HG02852 (cell line): ENCODE results near the gene FIS1.

Experiments used
- ATAC-seq: cut with Tn5 transposase; IDR thresholded peaks from one replicate; pipeline ENCODE4 v1.9.1; 2021; ENCODE audit warnings: mild to moderate bottlenecking, moderate library complexity; ENCODE audit not compliant: unreplicated experiment

The FIS1 gene

DNA sequence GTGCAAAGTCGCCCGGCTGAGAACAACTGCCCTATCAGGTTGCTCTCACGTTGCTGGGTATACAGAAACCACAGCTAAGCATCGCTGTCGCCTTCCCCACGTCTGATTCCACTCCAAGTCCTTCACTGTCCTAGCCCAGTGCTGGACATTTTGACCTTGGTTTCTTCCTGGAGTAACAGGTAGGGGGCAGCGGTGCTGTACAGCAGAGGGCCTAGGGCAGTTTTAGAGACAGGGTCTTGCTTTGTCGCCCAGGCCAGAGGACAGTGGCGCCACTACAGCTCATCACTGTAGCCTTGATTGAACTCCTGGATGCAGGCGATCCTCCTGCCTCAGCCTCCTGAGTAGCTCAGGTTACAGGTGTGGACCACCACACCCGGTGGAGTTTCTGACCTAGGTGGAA, 9.8 kb downstream of the FIS1 start:
- no peak for ATAC-seq

DNA sequence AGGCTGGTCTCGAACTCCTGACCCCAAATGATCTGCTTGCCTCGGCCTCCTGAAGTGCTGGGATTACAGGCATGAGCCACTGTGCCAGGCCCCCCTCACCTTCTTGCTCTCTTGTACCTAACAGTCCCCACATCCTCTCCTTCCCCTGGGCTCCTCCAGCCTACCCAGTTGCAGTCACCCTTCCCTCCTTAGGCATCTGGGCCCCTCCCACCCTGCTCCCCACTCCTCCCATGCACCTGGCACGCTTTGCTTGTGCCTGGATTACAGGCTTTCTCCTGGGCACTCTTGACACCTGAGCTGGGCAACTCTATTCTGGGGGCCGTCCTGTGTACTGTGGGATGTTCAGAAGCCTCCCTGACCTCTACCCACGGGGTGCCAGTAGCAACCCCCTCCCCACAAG, 10.2 kb downstream of the FIS1 start:
- ATAC-seq, result no peak

DNA sequence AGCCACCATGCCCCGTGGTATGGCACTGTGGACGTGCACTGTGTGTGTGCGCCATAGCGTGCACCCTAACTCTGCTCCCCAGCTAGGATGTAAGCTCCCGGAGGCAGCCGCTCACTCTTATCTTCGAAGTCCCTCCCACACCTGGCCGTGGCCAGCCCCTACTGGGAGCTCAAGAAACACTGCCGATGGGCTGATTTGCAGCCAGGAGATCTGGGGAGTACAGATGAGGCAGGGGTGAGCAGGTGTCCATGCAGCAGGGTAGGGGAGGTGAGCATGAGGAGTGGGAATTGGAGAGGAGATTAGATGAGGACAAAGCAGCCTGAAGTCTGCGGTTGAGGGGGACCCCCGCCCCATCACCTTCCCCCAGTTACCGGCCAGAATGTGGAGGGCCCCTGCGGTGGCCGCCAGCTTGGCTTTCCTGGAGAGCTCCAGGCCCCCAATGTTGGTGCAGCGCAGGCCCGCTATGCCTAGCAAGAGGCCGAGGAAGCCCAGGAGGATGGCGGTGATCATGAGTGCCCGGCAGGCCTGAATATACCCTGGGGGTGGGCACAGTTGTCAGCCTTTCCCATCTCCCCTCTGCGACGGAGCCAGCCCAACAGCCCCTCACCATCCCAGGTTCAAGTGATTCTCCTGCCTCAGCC, 10.9 kb downstream of the FIS1 start:
- ATAC-seq, result no peak

DNA sequence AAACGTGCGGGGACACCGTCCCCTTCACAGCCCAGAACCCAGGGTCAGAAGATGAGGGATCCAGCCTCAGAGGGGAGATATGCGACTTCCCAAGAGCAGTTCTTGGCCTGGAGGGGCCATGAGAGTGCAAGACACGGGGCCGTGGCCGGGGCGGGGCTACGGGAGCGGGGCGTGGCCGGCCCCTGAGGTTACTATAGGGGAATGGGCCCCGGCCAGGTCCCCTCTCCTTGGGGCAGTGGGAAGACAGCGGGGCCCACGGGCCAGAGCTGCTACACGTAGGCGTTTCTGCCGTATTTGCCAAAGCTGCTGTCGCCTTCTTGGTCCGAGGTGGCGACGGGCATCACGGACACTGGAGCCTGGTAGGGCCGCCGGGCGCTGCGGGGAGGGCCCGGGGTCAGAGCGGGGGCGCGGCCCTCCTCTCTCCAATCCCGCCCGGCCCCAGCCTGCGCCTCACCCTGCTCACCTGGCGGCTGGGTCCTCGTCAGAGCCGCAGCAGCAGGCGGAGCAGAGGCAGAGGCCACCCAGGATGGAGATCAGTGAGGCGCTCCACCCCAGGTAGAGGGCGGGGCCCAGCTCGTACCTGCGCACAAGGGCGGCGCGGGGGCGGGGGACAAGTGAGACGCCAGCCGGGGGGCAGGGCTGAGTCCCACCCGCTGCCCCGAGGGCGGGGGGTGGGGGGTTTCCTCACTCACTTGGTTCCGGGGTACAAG, 12.6 kb downstream of the FIS1 start:
- ATAC-seq, result no peak

DNA sequence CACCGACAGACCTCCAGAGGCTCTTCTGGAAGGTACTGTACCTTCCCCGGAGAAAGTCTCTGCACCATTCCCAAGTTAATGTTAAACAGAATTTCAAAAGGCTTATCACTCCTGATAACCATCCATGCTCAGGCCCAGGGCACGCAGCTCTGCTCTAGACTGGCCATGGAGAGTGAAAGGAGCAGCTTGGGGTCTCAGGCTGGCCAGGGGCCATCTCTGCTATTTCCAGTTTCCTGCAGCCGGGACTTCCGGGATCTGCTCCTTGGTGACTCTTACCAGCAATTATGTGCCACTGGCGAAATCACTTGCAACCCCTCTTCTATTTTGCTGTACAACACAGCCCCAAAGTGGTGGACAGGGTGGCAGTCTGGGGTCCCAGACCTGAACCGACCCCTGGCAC, 13.2 kb downstream of the FIS1 start:
- ATAC-seq, result no peak

DNA sequence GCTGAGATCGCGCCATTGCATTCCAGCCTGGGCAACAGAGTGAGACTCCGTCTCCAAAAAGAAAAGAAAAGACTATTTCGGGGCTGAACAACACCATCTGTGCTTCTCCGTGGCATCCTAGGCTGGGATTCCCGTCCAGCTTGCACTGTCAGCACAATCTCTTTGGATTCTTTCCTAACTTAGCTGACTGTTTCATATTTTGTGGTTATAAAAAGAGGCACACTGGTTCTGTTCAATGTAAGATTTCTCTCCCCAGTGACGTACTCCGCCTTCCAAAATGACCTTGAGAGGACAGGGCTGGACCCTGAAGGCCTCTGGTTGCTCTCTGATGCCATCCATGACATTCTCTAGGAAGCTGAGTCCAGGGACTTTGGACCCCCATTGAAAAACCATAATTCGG, 18.2 kb downstream of the FIS1 start:
- no peak for ATAC-seq

DNA sequence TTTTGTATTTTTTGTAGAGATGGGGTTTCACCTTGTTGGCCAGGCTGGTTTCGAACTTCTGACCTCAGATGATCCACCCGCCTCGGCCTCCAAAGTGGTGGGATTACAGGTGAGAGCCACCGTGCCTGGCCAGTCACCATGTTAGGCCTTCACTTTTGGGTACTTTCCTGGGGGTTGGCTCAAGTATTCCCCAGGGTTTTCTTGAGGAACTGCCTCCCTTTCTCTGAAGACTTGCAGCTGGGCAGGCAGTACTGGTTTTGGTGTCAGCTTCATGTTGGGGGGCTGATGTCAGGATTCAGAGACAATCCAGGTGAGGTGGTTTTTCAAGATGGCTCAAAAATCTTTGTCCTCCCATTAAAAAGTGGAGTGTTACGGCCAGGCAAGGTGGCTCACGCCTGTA, 19.2 kb downstream of the FIS1 start:
- ATAC-seq, result no peak

DNA sequence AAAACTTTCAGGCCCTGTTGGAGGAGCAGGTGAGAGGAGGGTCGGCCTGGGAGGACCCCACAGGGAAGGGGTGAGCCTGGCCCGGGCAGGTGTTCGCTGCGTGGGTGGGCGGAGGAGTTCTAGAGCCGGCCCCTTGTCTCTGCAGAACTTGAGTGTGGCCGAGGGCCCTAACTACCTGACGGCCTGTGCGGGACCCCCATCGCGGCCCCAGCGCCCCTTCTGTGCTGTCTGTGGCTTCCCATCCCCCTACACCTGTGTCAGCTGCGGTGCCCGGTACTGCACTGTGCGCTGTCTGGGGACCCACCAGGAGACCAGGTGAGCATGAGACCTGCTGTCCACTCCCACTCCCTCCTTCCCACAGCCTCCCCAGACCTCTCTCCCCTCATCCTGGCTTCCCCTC, 21.4 kb downstream of the FIS1 start:
- ATAC-seq, result no peak

DNA sequence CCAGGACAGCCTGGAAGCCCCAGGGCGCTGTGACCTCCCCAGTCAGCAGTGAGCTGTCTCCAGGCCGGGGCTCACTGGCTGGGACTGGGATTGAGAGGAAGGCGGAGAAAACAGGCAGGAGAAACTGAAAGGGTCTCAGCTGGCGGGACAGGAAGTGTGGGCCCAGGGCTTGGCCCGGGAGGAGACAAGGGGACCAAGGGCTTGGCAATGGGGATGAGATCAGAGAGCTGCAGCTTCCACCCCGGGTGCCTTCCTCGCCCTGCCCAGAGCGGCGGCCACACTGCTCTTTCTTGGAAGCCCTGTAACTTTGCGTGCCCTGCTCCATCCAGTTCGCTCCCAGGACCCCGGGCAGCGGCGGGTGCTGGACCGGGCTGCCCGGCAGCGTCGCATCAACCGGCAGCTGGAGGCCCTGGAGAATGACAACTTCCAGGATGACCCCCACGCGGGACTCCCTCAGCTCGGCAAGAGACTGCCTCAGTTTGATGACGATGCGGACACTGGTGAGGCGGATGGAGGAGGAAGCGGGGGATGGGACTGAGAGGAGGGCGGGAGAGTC, 22.5 kb downstream of the FIS1 start:
- ATAC-seq, result no peak

DNA sequence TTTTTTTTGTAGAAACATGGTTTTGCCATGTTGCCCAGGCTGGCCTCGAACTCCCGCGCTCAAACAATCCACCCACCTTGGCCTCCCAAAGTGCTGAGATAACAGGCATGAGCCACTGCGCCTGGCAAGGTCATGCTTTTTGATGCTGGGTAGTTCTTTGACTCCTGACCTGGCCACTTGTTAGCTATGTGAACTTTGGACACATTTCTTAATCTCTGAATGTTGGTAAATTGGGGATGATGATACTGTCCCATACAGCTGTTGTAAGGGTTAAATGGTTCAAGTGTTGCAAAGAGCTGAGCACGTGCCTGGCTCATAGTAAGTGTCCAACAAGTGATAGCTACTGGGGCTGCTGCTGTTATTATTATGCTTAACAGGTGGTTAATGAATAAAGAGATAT, 24.6 kb downstream of the FIS1 start:
- ATAC-seq, result no peak

DNA sequence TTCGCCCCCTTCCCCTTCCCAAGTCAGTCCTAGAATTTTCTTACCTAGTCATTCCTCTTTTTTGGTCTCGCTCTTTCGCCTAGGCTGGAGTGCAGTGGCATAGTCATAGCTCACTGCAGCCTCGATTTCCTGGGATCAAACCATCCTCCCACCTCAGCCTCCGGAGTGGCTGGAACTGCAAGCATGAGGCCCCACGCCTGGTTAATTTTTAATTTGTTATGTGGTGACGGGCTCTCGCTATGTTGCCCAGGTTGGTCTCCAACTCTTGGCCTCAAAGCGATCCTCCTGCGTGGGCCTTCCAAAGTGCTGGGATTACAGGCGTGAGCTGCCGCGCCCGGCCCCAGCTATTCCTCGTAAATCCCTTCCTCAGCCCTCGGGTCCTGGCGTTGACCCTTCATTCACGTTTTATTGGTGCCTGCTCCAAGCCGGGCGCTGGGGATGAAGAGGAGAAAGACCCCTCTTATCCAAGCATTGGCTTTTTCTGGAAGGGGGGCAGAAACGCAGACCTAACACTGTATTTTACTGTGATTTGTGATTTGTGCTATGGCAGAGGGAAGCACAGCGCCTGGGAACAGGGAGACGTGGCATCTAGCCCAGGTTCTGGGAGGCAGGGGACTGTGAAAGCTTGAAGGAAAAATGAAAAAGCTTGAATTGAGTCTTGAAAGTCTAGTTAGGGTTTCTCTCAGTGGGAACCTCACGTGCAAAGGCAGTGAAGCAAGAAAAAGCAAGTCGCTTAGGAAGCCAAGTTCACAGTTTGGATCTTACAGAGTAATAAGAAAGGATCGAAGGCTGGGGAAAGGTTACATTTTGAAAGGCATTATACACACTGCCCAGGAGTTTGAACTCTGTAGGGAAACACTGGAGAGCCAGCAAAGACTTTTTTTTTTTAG, 26.4 kb downstream of the FIS1 start:
- no peak for ATAC-seq

DNA sequence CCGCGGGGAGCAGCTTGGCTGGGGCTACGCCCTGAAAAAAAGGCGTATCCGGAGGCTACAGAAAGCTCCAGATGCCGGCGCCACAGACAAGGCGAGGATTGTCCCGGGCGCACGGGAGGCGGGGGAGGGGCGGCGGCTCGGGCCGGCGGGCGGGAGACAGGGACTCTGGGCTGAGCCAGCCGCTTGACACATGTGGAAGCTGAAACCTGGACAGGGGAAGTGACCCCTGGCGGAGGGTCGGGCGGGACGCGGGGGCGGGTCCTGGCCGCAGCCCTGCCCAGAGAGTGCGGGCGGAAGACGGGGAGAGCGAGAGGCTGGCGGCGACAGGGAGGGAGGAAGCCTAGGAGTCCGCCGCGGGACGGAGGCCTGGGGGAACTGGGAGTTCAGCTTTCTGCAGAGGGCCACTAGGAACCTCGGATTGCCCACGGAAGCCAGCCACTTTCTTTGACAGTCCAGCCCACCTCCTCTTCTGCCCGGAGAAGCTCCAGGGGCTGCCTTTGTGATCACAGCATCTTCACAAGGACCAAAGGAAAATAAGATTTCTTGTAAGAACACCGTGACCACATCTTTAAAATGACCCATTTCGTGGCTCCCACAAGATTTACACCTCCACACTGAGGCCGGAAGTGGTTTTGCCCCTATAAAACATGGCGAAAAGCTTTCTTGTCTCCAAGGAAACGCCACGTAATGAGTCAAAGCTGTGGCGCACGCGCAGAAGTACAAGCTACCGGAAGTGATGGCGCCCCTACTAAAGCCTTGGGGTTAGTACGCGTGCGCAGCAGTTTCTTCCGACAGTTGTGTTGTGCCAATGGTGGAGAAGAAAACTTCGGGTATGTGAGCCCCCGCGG, 27.3 kb downstream of the FIS1 start, which contains the start of the genes PLOD3 and ZNHIT1:
PLOD3 (minus strand) TSS at position 194 of the 848 bp plus-strand sequence. CDS start 307 bp downstream, outside the sequence.
ZNHIT1 (plus strand) TSS at position 778 of the 848 bp plus-strand sequence; CDS start at position 809, 31 bp downstream.
- peak; percentile 68 for ATAC-seq

DNA sequence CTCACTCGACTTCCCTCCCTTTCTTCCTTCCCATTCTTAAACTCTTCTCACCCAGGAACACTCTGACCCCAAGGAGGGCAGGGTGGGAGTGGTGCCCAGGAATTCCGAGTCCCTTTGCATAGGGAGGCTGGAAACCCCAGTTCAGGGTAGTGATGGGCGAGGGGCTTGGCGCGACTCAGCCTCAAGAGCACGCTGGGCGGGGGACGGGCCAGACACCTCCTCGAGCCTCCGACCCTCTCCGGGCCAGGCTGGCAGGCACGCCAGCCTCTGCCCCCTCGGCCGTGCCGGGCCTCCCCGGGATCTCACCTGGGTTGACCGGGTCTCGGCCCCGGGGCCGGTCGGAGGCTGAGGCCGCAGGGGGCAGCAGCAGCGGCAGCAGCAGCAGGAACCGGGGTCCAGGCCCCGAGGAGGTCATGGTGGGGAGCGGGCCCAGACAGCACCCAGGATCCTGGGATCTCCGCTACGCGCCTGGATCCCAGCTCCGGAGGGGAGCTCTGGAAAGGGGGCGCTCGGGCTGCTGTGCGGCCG, 28.0 kb downstream of the FIS1 start:
- peak; percentile 18 for ATAC-seq

DNA sequence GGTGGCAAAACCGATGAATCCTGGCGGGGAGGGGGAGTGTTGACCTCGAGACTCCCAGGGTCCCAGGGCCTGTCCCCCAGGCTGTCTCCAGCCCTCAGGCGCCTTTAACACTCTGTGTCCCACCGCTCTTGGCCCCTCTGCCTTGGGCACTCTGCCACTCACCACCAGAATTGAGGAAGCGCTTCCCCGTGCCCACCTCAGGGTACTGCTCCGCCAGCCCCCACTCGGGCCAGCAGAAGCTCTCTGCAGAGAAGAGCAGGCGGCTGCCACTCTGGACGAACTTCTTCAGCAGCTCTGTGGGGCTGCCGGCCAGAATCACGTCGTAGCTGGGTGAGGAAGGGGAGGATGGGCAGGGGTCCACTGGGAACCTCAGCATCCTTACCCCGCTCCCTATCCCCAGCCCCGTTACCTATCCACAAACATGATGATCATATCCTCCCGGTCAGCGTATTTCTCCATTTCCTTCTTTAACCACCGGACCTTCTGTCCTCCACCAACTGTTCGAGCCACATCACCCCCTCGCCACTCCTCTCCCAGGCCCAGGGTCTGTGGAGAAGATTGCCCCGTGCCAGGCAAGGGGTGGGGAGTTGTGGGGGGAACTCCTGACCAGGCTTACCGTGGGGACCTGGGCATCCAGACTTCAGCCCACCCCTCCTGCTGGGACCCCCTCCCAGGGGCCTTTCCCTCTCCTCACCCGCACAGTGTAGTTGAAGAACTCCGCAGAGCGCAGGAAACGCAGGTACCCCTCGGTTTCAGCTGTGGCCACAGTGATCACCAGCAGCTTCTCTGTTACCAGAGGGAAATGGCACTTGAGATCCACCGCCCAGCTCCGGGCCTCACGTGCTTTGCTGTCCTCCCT, 28.7 kb downstream of the FIS1 start:
- ATAC-seq, result no peak

DNA sequence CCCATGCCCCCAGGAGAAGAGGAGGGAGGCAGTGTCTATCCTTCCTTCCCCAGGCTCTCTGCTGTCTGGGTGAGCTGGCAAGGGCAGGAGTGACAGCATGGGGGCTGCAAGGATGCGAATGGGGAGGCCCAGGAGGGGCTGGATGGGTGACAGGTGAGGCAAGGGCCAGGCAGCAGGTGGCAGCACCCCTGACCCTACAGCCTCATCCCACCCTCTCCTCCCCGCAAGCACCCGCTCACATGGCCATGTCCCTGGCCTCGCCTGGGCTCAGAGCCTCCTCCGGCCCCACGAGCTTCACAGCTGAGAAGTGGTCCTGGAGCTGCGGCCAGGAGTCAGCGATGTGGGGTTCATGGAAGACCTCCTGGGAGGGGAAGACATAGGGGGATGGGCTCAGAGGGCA, 32.9 kb downstream of the FIS1 start:
- ATAC-seq, result no peak

DNA sequence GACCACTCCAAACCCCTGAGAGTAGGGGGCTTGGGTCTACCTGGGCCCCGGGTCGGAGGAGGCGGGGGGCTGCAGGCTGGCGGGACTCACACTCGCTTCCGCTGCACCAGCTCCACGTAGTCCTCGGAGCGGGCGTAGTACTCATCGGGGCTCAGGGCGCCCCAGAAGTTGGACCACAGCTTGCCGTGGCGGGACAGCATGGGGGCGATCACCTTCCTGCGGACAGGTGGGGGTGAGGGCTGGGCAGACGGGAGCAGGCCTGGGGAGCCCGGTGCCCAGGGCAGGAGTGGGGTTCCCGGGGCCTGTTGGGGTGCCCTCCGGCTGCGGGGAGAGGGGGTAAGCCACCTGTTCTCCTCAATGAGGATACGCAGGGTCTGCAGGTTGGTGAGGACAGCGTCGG, 33.4 kb downstream of the FIS1 start:
- ATAC-seq, result no peak

DNA sequence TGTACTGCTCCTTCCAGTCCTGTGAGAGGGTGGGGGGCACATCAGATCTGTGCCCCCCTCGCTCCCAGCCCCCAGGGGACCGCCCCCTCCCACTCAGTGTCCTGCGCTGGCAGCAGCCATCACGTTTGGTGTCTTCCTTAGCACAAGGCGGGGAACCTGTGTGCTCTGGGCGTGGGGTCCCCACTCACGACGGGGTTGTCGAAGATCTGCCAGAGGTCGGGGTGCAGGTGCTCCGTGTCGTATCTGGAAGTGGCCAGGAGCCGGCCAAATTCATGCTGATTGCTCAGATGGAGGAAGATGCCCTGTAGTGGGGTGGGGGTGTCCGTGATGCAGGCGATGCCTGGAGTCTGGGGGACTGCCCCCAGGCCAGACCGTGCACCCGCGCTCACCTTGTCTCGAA, 34.7 kb downstream of the FIS1 start:
- no peak for ATAC-seq

DNA sequence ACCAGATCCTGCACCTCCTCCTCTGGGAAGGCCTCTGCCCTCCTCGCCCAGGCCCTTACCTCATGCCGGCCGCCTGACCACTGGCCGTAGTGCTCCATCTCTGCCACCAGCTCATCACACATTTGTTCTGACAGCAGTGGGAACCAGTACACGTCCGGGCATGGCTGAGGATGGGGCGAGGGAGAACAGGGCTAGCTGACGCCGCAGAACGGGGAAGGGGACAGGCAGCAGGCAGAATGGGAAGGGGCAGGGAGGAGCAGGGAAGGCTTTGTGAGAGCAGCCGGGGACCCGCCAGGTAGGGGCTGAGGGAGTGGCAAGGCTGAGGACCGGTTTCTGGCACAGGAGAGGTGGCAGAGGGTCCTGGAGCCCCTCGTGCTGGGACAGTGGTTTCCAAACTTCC, 36.1 kb downstream of the FIS1 start:
- no peak for ATAC-seq

DNA sequence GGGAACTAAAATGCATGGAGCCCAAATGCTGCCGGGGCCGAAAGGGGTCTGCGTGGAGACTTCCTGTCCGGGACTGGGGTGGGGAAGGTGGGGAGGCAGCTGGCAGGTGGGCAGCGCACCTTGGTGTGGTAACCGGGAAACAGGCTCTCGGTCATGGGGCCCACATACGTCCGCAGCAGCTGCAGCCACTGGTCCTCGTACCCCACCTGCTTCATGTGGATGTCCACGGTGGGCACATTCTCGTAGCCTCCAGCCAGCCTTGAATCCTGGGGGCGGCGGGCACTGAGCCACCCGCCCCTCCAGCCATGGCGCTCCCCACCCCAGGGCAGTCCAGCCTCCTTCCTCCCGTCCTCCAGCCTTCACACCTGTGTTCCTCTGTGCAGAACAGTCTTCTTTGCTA, 37.4 kb downstream of the FIS1 start:
- ATAC-seq, result no peak
